ENCODE measurements around the gene POLR3B.

POLR3B gene

GRCh38 chr12:106487664-106488063, 130.1 kb downstream of the POLR3B start:
- Histone ChIP-seq H3K9me3 (ENCODE audit: control insufficient read depth, insufficient read depth, low read length) (no peaks in the 10 kb centered on the region), H3K9ac (ENCODE audit: low read depth, low read length) (no peak overlapping the region), H3K4me3 (ENCODE audit: low read depth, low read length) (no peak overlapping the region), H3K36me3 (ENCODE audit: control insufficient read depth, insufficient read depth, low read length) (no peaks in the 10 kb centered on the region), H3K4me1 (ENCODE audit: control insufficient read depth, insufficient read depth, low read length) (peaks cover 13% of the 10 kb centered on the region), H3K27me3 (ENCODE audit: control insufficient read depth, insufficient read depth, low read length) (no peaks in the 10 kb centered on the region)

- Histone ChIP-seq H3K9me3 (ENCODE audit: control insufficient read depth, insufficient read depth, low read length) (no peaks in the 10 kb centered on the region), H3K27me3 (ENCODE audit: control insufficient read depth, insufficient read depth, low read length) (no peaks in the 10 kb centered on the region), H3K4me3 (ENCODE audit: low read depth, low read length) (no peak overlapping the region), H3K9ac (ENCODE audit: low read depth, low read length) (no peak overlapping the region), H3K36me3 (ENCODE audit: control insufficient read depth, insufficient read depth, low read length) (no peaks in the 10 kb centered on the region), H3K4me1 (ENCODE audit: control insufficient read depth, insufficient read depth, low read length) (peaks cover 16% of the 10 kb centered on the region)
These were observed 131.3 kb downstream of the POLR3B start for GRCh38 chr12:106488884-106489283.

- peaks cover 16% of the 10 kb centered on the region for H3K4me1 ChIP-seq (ENCODE audit: control insufficient read depth, insufficient read depth, low read length)
- no peak overlapping the region for H3K9ac ChIP-seq (ENCODE audit: low read depth, low read length)
These were observed 132.7 kb downstream of the POLR3B start for GRCh38 chr12:106490264-106490663.

GRCh38 chr12:106492857-106493256, 135.3 kb downstream of the POLR3B start:
- H3K9me3 ChIP-seq (ENCODE audit: control insufficient read depth, insufficient read depth, low read length): no peaks in the 10 kb centered on the region
- no peak overlapping the region for H3K9ac ChIP-seq (ENCODE audit: low read depth, low read length)
- peaks cover 16% of the 10 kb centered on the region for H3K4me1 ChIP-seq (ENCODE audit: control insufficient read depth, insufficient read depth, low read length)
- no peaks in the 10 kb centered on the region for H3K27me3 ChIP-seq (ENCODE audit: control insufficient read depth, insufficient read depth, low read length)
- H3K36me3 ChIP-seq (ENCODE audit: control insufficient read depth, insufficient read depth, low read length): no peaks in the 10 kb centered on the region
- H3K4me3 ChIP-seq (ENCODE audit: low read depth, low read length): no peak overlapping the region

More at GRCh38 chr12:106490264-106490663, 132.7 kb downstream of the POLR3B start:
- H3K36me3 ChIP-seq (ENCODE audit: control insufficient read depth, insufficient read depth, low read length): no peaks in the 10 kb centered on the region
- H3K27me3 ChIP-seq (ENCODE audit: control insufficient read depth, insufficient read depth, low read length): no peaks in the 10 kb centered on the region
- no peaks in the 10 kb centered on the region for H3K9me3 ChIP-seq (ENCODE audit: control insufficient read depth, insufficient read depth, low read length)
- no peak overlapping the region for H3K4me3 ChIP-seq (ENCODE audit: low read depth, low read length)

GRCh38 chr12:106493531-106493930, 136.0 kb downstream of the POLR3B start:
- H3K9ac ChIP-seq (ENCODE audit: low read depth, low read length): no peak overlapping the region
- no peaks in the 10 kb centered on the region for H3K36me3 ChIP-seq (ENCODE audit: control insufficient read depth, insufficient read depth, low read length)
- no peaks in the 10 kb centered on the region for H3K9me3 ChIP-seq (ENCODE audit: control insufficient read depth, insufficient read depth, low read length)
- H3K27me3 ChIP-seq (ENCODE audit: control insufficient read depth, insufficient read depth, low read length): no peaks in the 10 kb centered on the region
- H3K4me3 ChIP-seq (ENCODE audit: low read depth, low read length): no peak overlapping the region
- peaks cover 16% of the 10 kb centered on the region for H3K4me1 ChIP-seq (ENCODE audit: control insufficient read depth, insufficient read depth, low read length)

- H3K9ac ChIP-seq (ENCODE audit: low read depth, low read length): no peak overlapping the region
- H3K4me1 ChIP-seq (ENCODE audit: control insufficient read depth, insufficient read depth, low read length): peaks cover 15% of the 10 kb centered on the region
- no peak overlapping the region for H3K4me3 ChIP-seq (ENCODE audit: low read depth, low read length)
- no peaks in the 10 kb centered on the region for H3K27me3 ChIP-seq (ENCODE audit: control insufficient read depth, insufficient read depth, low read length)
- no peaks in the 10 kb centered on the region for H3K36me3 ChIP-seq (ENCODE audit: control insufficient read depth, insufficient read depth, low read length)
- no peaks in the 10 kb centered on the region for H3K9me3 ChIP-seq (ENCODE audit: control insufficient read depth, insufficient read depth, low read length)
These were observed 137.9 kb downstream of the POLR3B start for GRCh38 chr12:106495354-106495965.

- peaks cover 3% of the 10 kb centered on the region for H3K4me1 ChIP-seq (ENCODE audit: control insufficient read depth, insufficient read depth, low read length)
- H3K4me3 ChIP-seq (ENCODE audit: low read depth, low read length): no peak overlapping the region
- H3K36me3 ChIP-seq (ENCODE audit: control insufficient read depth, insufficient read depth, low read length): no peaks in the 10 kb centered on the region
- no peaks in the 10 kb centered on the region for H3K27me3 ChIP-seq (ENCODE audit: control insufficient read depth, insufficient read depth, low read length)
- no peaks in the 10 kb centered on the region for H3K9me3 ChIP-seq (ENCODE audit: control insufficient read depth, insufficient read depth, low read length)
- no peak overlapping the region for H3K9ac ChIP-seq (ENCODE audit: low read depth, low read length)
These were observed 140.5 kb downstream of the POLR3B start for GRCh38 chr12:106498056-106498455.

GRCh38 chr12:106499628-106500027, 142.1 kb downstream of the POLR3B start:
- Histone ChIP-seq H3K4me1 (ENCODE audit: control insufficient read depth, insufficient read depth, low read length) (no peaks in the 10 kb centered on the region), H3K9ac (ENCODE audit: low read depth, low read length) (no peak overlapping the region), H3K4me3 (ENCODE audit: low read depth, low read length) (no peak overlapping the region), H3K27me3 (ENCODE audit: control insufficient read depth, insufficient read depth, low read length) (no peaks in the 10 kb centered on the region), H3K36me3 (ENCODE audit: control insufficient read depth, insufficient read depth, low read length) (no peaks in the 10 kb centered on the region), H3K9me3 (ENCODE audit: control insufficient read depth, insufficient read depth, low read length) (no peaks in the 10 kb centered on the region)

- Histone ChIP-seq H3K9ac (ENCODE audit: low read depth, low read length) (no peak overlapping the region), H3K4me1 (ENCODE audit: control insufficient read depth, insufficient read depth, low read length) (peaks cover 11% of the 10 kb centered on the region), H3K4me3 (ENCODE audit: low read depth, low read length) (no peak overlapping the region), H3K27me3 (ENCODE audit: control insufficient read depth, insufficient read depth, low read length) (no peaks in the 10 kb centered on the region), H3K36me3 (ENCODE audit: control insufficient read depth, insufficient read depth, low read length) (no peaks in the 10 kb centered on the region), H3K9me3 (ENCODE audit: control insufficient read depth, insufficient read depth, low read length) (no peaks in the 10 kb centered on the region)
These were observed 149.1 kb downstream of the POLR3B start for GRCh38 chr12:106506691-106507090.

GRCh38 chr12:106508966-106509365, 151.4 kb downstream of the POLR3B start:
- H3K27me3 ChIP-seq (ENCODE audit: control insufficient read depth, insufficient read depth, low read length): no peaks in the 10 kb centered on the region
- peaks cover 11% of the 10 kb centered on the region for H3K4me1 ChIP-seq (ENCODE audit: control insufficient read depth, insufficient read depth, low read length)
- no peak overlapping the region for H3K9ac ChIP-seq (ENCODE audit: low read depth, low read length)
- no peak overlapping the region for H3K4me3 ChIP-seq (ENCODE audit: low read depth, low read length)
- H3K9me3 ChIP-seq (ENCODE audit: control insufficient read depth, insufficient read depth, low read length): no peaks in the 10 kb centered on the region
- H3K36me3 ChIP-seq (ENCODE audit: control insufficient read depth, insufficient read depth, low read length): no peaks in the 10 kb centered on the region

- Histone ChIP-seq H3K27me3 (ENCODE audit: control insufficient read depth, insufficient read depth, low read length) (no peaks in the 10 kb centered on the region), H3K9me3 (ENCODE audit: control insufficient read depth, insufficient read depth, low read length) (no peaks in the 10 kb centered on the region), H3K4me3 (ENCODE audit: low read depth, low read length) (no peak overlapping the region), H3K36me3 (ENCODE audit: control insufficient read depth, insufficient read depth, low read length) (no peaks in the 10 kb centered on the region), H3K4me1 (ENCODE audit: control insufficient read depth, insufficient read depth, low read length) (peaks cover 6% of the 10 kb centered on the region), H3K9ac (ENCODE audit: low read depth, low read length) (no peak overlapping the region)
These were observed 153.8 kb downstream of the POLR3B start for GRCh38 chr12:106511365-106511764.

GRCh38 chr12:106517314-106517713, 159.8 kb downstream of the POLR3B start:
- no peaks in the 10 kb centered on the region for H3K4me1 ChIP-seq (ENCODE audit: control insufficient read depth, insufficient read depth, low read length)
- H3K27me3 ChIP-seq (ENCODE audit: control insufficient read depth, insufficient read depth, low read length): no peaks in the 10 kb centered on the region
- H3K9ac ChIP-seq (ENCODE audit: low read depth, low read length): no peak overlapping the region
- H3K4me3 ChIP-seq (ENCODE audit: low read depth, low read length): no peak overlapping the region
- no peaks in the 10 kb centered on the region for H3K36me3 ChIP-seq (ENCODE audit: control insufficient read depth, insufficient read depth, low read length)
- no peaks in the 10 kb centered on the region for H3K9me3 ChIP-seq (ENCODE audit: control insufficient read depth, insufficient read depth, low read length)
